HepG2 (cell line): ENCODE results near the gene GPR17. TPM values are rescaled to one million over a fixed set of nuclear protein-coding genes. Genes with fewer than 3 reads are reported as not detected.

Source experiments
- ATAC-seq: fragments of 200-7000 bp; cut with Tn5 transposase; 3 replicates; pipeline ENCODE4 v1.9.1; 2020; ENCODE audit warnings: mild to moderate bottlenecking, moderate library complexity
- BruUV-seq: library from RNA; stranded (reverse); fragments of 400-500 nt; replicated peaks from 2 replicates; lab custom pipeline; 2021; lab: Mats Ljungman, UMichigan
- CTCF ChIA-PET: fragments of 300-600 bp; formaldehyde crosslinking; extraction: SDS; loops from one replicate; lab custom pipeline; 2021; ENCODE audit warnings: low total read pairs, inconsistent platforms, low intra/inter-chr PET ratio; lab: Yijun Ruan, JAX
- POLR2A ChIA-PET: fragments of 350-600 bp; sonication (Branson Sonifier 250); formaldehyde crosslinking; loops from one replicate; lab custom pipeline; 2020; ENCODE audit warnings: antibody characterized with exemption, inconsistent platforms; lab: Yijun Ruan, JAX
- DNase-seq: peaks from one replicate; pipeline ENCODE4 v3.0.0-alpha.2; 2015; ENCODE audit warnings: low spot score
- FAIRE-seq: peaks from 3 replicates; lab custom pipeline; 2011; peaks lifted over from hg19 to GRCh38; lab: Jason Lieb, UNC
- H2AFZ ChIP-seq: one replicate; pipeline ENCODE4 v1.6.1; 2011; ENCODE audit warnings: low read length, inconsistent platforms
- H3K27ac ChIP-seq: fragments of 300-600 bp; 3 replicates; pipeline ENCODE4 v1.8.0; 2011; ENCODE audit warnings: mixed run types, mild to moderate bottlenecking, mixed read lengths, low read length, inconsistent platforms; ENCODE audit not compliant: insufficient read depth; ENCODE audit errors: extremely low read length
- H3K27me3 ChIP-seq, 2 experiments: fragments of 200-600 bp in 1 of 2; 2 replicates in 1 of 2; 3 replicates in 1 of 2; pipeline versions ENCODE4 v1.6.0 to v1.8.0; 2011; ENCODE audit warnings: low read length in 2 of 2, mild to moderate bottlenecking in 2 of 2, moderate library complexity in 2 of 2, inconsistent platforms in 1 of 2; ENCODE audit not compliant: insufficient read depth in 2 of 2, control insufficient read depth in 1 of 2
- H3K36me3 ChIP-seq, 2 experiments: fragments of 200-600 bp in 1 of 2; replicated peaks in 1 of 2; 2 replicates in 1 of 2; 3 replicates in 1 of 2; pipeline versions ENCODE4 v1.5.1 to v1.8.0; 2011; ENCODE audit warnings: low read length in 2 of 2, inconsistent platforms in 1 of 2; ENCODE audit not compliant: insufficient read depth in 2 of 2, control insufficient read depth in 1 of 2
- H3K4me1 ChIP-seq: 2 replicates; pipeline ENCODE4 v1.5.1; 2012; ENCODE audit warnings: low read length, inconsistent platforms; ENCODE audit not compliant: insufficient read depth
- H3K4me2 ChIP-seq: 2 replicates; pipeline ENCODE4 v1.6.0; 2011; ENCODE audit warnings: low read depth, low read length, inconsistent platforms
- H3K4me3 ChIP-seq, 3 experiments: fragments of 200-600 bp in 1 of 3; sonication (generic), shearing (Covaris generic) in 1 of 3; replicated peaks in 1 of 3; 2 replicates each; pipeline ENCODE4 v1.5.1; 2011 to 2016; ENCODE audit warnings: low read length in 3 of 3, inconsistent platforms in 2 of 3, low read depth in 2 of 3, mild to moderate bottlenecking in 2 of 3, control low read depth in 1 of 3, mixed read lengths in 1 of 3; ENCODE audit not compliant: insufficient read depth in 1 of 3
- H3K79me2 ChIP-seq: one replicate; pipeline ENCODE4 v1.6.1; 2011; ENCODE audit warnings: low read length, inconsistent platforms; ENCODE audit not compliant: insufficient read depth
- H3K9ac ChIP-seq: 2 replicates; pipeline ENCODE4 v1.6.0; 2011; ENCODE audit warnings: mild to moderate bottlenecking, low read depth, low read length, inconsistent platforms; ENCODE audit not compliant: insufficient read depth
- H3K9me3 ChIP-seq: 2 replicates; pipeline ENCODE4 v1.5.1; 2012; ENCODE audit warnings: mild to moderate bottlenecking, low read length
- H4K20me1 ChIP-seq: 2 replicates; pipeline ENCODE4 v1.6.0; 2011; ENCODE audit warnings: inconsistent platforms, mild to moderate bottlenecking, low read length, moderate library complexity; ENCODE audit not compliant: insufficient read depth
- CHD4 ChIP-seq: fragments of 200-600 bp; sonication (generic); IDR thresholded peaks from 2 replicates; pipeline ENCODE4 v1.7.0; 2017; ENCODE audit warnings: mild to moderate bottlenecking, low read length, borderline replicate concordance
- FOXO1 ChIP-seq: sonication (generic); formaldehyde crosslinking; IDR thresholded peaks from 2 replicates; pipeline ENCODE4 v1.4.0; 2020; ENCODE audit warnings: missing genetic modification reagents
- GFI1 ChIP-seq: sonication (generic); formaldehyde crosslinking; IDR thresholded peaks from 2 replicates; pipeline ENCODE4 v1.5.0; 2020; ENCODE audit warnings: missing genetic modification reagents, mild to moderate bottlenecking, borderline replicate concordance
- GTF2F1 ChIP-seq: fragments of 150-350 bp; IDR thresholded peaks from 2 replicates; pipeline ENCODE4 v1.6.1; 2014; ENCODE audit warnings: low read length
- KLF13 ChIP-seq: sonication (generic); formaldehyde crosslinking; IDR thresholded peaks from 2 replicates; pipeline ENCODE4 v1.4.0; 2020; ENCODE audit warnings: mild to moderate bottlenecking, missing genetic modification reagents
- REPIN1 ChIP-seq: sonication (generic); formaldehyde crosslinking; IDR thresholded peaks from 2 replicates; pipeline ENCODE4 v1.8.0; 2022; ENCODE audit warnings: missing genetic modification reagents, low read depth, mild to moderate bottlenecking, borderline replicate concordance
- RFX5 ChIP-seq: IDR thresholded peaks from 2 replicates; pipeline ENCODE4 v1.6.1; 2011; ENCODE audit warnings: low read depth, low read length, improper control_type of control experiment
- ZFP36L2 ChIP-seq: sonication (generic); formaldehyde crosslinking; IDR thresholded peaks from 2 replicates; pipeline ENCODE4 v1.4.0; 2020; ENCODE audit warnings: missing genetic modification reagents
- ZFP62 ChIP-seq: sonication (generic); formaldehyde crosslinking; IDR thresholded peaks from 2 replicates; pipeline ENCODE4 v1.4.0; 2020; ENCODE audit warnings: missing genetic modification reagents
- ZMYM3 ChIP-seq: sonication (generic); formaldehyde crosslinking; IDR thresholded peaks from 2 replicates; pipeline ENCODE4 v1.5.1; 2020; ENCODE audit warnings: mild to moderate bottlenecking, missing genetic modification reagents
- ZNF33A ChIP-seq: sonication (generic); formaldehyde crosslinking; IDR thresholded peaks from 2 replicates; pipeline ENCODE4 v1.5.1; 2020; ENCODE audit warnings: missing genetic modification reagents, mild to moderate bottlenecking, moderate library complexity, borderline replicate concordance
- ZNF629 ChIP-seq: sonication (generic); formaldehyde crosslinking; conservative IDR thresholded peaks from 2 replicates; pipeline ENCODE4 v1.5.0; 2020; ENCODE audit warnings: missing genetic modification reagents
- ZNF644 ChIP-seq: IDR thresholded peaks from 2 replicates; pipeline ENCODE4 v1.6.1; 2016; ENCODE audit warnings: low read depth
- ZNF7 ChIP-seq: IDR thresholded peaks from 2 replicates; pipeline ENCODE4 v1.6.1; 2016; ENCODE audit warnings: missing biosample characterization, missing genetic modification reagents
- ZNF713 ChIP-seq: sonication (generic); formaldehyde crosslinking; IDR thresholded peaks from 2 replicates; pipeline ENCODE4 v1.4.0; 2020; ENCODE audit warnings: mild to moderate bottlenecking, missing genetic modification reagents
- ZNF768 ChIP-seq: sonication (generic); formaldehyde crosslinking; IDR thresholded peaks from 2 replicates; pipeline ENCODE4 v1.4.0; 2020; ENCODE audit warnings: missing genetic modification reagents
- WGBS: methylation state at CpG from one replicate; pipeline ENCODE4 v1.1.6; 2017; ENCODE audit warnings: low lambda C conversion rate; 5-methylcytosine and 5-hydroxymethylcytosine counted together
- in situ Hi-C: cut with HindIII; loops from 2 replicates; pipeline ENCODE4 v1.10.0; 2017; ENCODE audit warnings: low pct_unique_long_range_greater_than_20kb; ENCODE audit not compliant: extremely low pct_ligation_motif_present
- intact Hi-C: fragments of 100-400 bp; cut with micrococcal nuclease; formaldehyde crosslinking; loops from one replicate; pipeline ENCODE4 v1.10.0; 2022; ENCODE audit not compliant: unreplicated experiment
- polyA plus RNA-seq, 8 experiments: library from polyadenylated mRNA; depleted of rRNA in 3 of 8; stranded (reverse) in 7 of 8; unstranded in 1 of 8; fragments of >200 nt; fragmentation: Illumina TruSeq in 4 of 8; extraction: Trizol in 4 of 8; gene quantifications; 2 replicates each; pipeline versions ENCODE4 v1.2.1 to v1.2.3, GENCODE V29; 2011 to 2016; ENCODE audit warnings: low read depth in 4 of 8, missing spikeins in 1 of 8, mixed read lengths in 1 of 8; ENCODE audit not compliant: insufficient read depth in 1 of 8
- total RNA-seq, 5 experiments: library from RNA; depleted of rRNA; stranded (reverse); fragments of >200 nt; fragmentation: Illumina TruSeq; extraction: Trizol; gene quantifications; 2 replicates each; pipeline ENCODE4 v1.2.3, GENCODE V29; 2016; ENCODE audit warnings: low read depth in 1 of 5
- TF ChIP-seq, protein P1 (sequence below): sonication (generic); formaldehyde crosslinking; IDR thresholded peaks from 2 replicates; pipeline ENCODE4 v1.5.1; 2020; ENCODE audit warnings: missing genetic modification reagents, mild to moderate bottlenecking, borderline replicate concordance
- TF ChIP-seq, protein P2 (sequence below): sonication (generic); formaldehyde crosslinking; IDR thresholded peaks from 2 replicates; pipeline ENCODE4 v1.4.0; 2020; ENCODE audit warnings: mild to moderate bottlenecking, missing genetic modification reagents

Gene GPR17
- total and polyA plus RNA-seq, 2 of the 13 experiments (the other 11 are each of a cell fraction or from before 2014, with no cell fraction given), result not detected

DNA sequence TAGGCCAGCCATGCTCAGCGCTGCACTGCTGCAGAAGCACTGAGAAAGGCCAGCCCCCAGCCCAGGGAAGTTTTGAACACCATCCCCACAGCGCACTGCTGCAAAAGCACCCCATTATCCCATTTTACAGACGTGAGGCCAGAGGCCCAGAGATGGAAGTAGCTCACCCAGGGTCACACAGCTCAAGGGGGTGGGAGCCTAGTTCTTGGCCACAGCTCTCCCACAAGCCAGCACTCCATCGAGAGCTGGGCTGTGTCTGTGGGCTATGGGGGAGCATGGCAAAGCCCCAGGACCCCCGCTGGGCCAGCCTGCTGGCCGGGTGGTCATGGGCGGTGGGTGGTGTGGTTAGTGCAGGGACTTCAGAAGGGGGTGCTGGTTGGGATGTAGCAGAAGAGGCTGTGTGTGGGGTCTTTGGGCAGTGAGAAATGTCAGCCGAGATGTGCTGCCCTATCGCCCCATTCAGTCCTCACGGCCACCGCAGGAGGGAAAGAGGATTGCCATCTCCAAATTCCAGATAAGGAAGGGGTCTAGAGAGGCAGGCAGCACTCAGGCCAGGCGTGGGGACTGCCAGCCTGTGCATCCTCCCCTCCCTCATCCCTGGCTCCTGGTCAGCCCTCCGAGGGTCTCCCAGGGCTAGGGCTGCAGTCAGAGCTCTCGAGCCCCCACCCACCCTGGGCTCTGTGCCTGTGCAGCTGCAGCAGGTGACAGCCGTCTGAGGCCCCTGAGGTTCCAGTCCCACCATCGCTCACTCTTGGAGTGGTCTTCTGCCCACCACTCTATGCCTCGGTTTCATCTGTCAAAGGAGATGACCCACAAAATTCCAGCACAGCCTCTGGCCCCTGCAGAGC lies 17.0 kb upstream of the GPR17 start:
- CTCF ChIA-PET, result no interaction called here
- 33% methylated on average over 13 of the region's 17 CpGs for WGBS

DNA sequence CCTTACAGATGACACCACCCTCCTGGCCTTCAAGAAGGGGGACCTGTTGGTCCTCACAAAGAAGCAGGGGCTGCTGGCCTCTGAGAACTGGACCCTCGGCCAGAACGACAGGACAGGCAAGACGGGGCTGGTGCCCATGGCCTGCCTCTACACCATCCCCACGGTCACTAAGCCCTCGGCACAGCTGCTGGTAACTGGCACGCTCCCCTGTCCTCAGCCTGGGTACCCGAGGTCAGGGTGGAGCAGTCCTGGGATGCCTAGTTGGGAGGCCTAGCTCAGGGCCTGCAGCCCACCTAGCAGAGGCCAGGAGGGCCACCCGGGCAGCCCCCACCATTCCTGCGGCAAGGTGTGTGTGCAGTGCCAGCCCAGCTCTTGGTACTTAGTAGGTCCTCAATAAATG lies 16.3 kb upstream of the GPR17 start:
- POLR2A ChIA-PET, result no interaction called here
- CTCF ChIA-PET, result no interaction called here
- FAIRE-seq, result no peak
- no peak for TF ChIP-seq ZNF33A (CRISPR knock-in tag)
- TF ChIP-seq REPIN1, result no peak
- TF ChIP-seq, protein P1, sequence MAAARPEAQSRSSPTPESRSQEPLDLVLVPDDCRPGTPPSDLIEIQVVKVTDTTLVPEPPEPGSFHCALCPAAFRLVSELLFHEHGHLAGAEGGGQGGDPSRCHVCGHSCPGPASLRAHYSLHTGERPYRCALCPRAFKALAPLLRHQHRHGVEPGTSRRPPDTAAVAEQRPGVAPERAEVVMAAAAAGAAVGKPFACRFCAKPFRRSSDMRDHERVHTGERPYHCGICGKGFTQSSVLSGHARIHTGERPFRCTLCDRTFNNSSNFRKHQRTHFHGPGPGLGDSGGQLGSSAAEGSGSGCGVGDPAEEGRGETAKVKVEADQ (CRISPR knock-in tag), result no peak
- TF ChIP-seq ZFP62 (CRISPR knock-in tag), result no peak
- TF ChIP-seq ZNF7 (CRISPR knock-in tag), result no peak
- no peak for TF ChIP-seq GFI1
- no peak for TF ChIP-seq KLF13 (CRISPR knock-in tag)
- TF ChIP-seq ZFP36L2 (CRISPR knock-in tag), result no peak
- no peak for TF ChIP-seq FOXO1 (CRISPR knock-in tag)
- TF ChIP-seq RFX5, result no peak
- TF ChIP-seq, protein P2, sequence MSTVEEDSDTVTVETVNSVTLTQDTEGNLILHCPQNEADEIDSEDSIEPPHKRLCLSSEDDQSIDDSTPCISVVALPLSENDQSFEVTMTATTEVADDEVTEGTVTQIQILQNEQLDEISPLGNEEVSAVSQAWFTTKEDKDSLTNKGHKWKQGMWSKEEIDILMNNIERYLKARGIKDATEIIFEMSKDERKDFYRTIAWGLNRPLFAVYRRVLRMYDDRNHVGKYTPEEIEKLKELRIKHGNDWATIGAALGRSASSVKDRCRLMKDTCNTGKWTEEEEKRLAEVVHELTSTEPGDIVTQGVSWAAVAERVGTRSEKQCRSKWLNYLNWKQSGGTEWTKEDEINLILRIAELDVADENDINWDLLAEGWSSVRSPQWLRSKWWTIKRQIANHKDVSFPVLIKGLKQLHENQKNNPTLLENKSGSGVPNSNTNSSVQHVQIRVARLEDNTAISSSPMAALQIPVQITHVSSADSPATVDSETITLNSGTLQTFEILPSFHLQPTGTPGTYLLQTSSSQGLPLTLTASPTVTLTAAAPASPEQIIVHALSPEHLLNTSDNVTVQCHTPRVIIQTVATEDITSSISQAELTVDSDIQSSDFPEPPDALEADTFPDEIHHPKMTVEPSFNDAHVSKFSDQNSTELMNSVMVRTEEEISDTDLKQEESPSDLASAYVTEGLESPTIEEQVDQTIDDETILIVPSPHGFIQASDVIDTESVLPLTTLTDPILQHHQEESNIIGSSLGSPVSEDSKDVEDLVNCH (CRISPR knock-in tag), result no peak
- no peak for TF ChIP-seq ZNF644
- no peak for TF ChIP-seq ZNF713 (CRISPR knock-in tag)

More for the DNA sequence above, 17.0 kb upstream of the GPR17 start:
- Histone ChIP-seq H3K79me2 (no peaks in the 10 kb centered on the region), H3K9ac (no peak overlapping the region), H2AFZ (no peak overlapping the region), H3K4me2 (no peak overlapping the region), H3K27ac (no peak overlapping the region), H3K4me1 (no peaks in the 10 kb centered on the region; the same call in 1 of the 2 replicates), H3K27me3 (peaks cover 28 to 94% of the 10 kb centered on the region in 2 experiments), H3K36me3 (no peaks in the 10 kb centered on the region), H3K4me3 (no peak overlapping the region), H4K20me1 (no peaks in the 10 kb centered on the region), H3K9me3 (no peaks in the 10 kb centered on the region)
- intact Hi-C loops (no loop called here), in situ Hi-C loops (no loop called here)
- BruUV-seq, result no TSS peak
- no peak for FAIRE-seq
- no peak for DNase-seq
- TF ChIP-seq ZNF768 (CRISPR knock-in tag) (peak; percentile 78), GTF2F1 (no peak), ZNF629 (CRISPR knock-in tag) (peak; percentile 42), ZMYM3 (CRISPR knock-in tag) (0 out of 2 replicates have a peak, but pooled peaks have one; percentile 21), CHD4 (no peak)
- ATAC-seq, result no peak
- POLR2A ChIA-PET, result no interaction called here

More for the DNA sequence above, 16.3 kb upstream of the GPR17 start:
- H3K36me3 ChIP-seq, result no peaks in the 10 kb centered on the region
- H3K4me3 ChIP-seq, result no peak overlapping the region
- no peaks in the 10 kb centered on the region for H3K79me2 ChIP-seq
- no peak overlapping the region for H3K9ac ChIP-seq
- no peak for DNase-seq
- ATAC-seq, result no peak
- H3K27ac ChIP-seq, result no peak overlapping the region
- WGBS, result 28% methylated on average over 5 of the region's 9 CpGs
- H2AFZ ChIP-seq, result no peak overlapping the region
- H3K27me3 ChIP-seq, result peaks cover 30 to 95% of the 10 kb centered on the region in 2 experiments
- no peaks in the 10 kb centered on the region for H4K20me1 ChIP-seq
- H3K4me1 ChIP-seq, result no peaks in the 10 kb centered on the region; the same call in 1 of the 2 replicates
- no peaks in the 10 kb centered on the region for H3K9me3 ChIP-seq
- BruUV-seq, result no TSS peak
- H3K4me2 ChIP-seq, result no peak overlapping the region
- intact Hi-C loops (no loop called here), in situ Hi-C loops (no loop called here)
